HepG2 (cell line): ENCODE data around the gene COL9A3. TPM values are rescaled to one million over a fixed set of nuclear protein-coding genes. Genes with fewer than 3 reads are reported as not detected.

Experiments
- ATF7-NPFF ChIP-seq: sonication (generic); formaldehyde crosslinking; IDR thresholded peaks from 2 replicates; pipeline ENCODE4 v1.8.1; 2023; ENCODE audit warnings: mild to moderate bottlenecking, low read depth, missing genetic modification reagents, moderate library complexity
- ELF1 ChIP-seq: sonication (generic); formaldehyde crosslinking; IDR thresholded peaks from 2 replicates; pipeline ENCODE4 v1.4.0; 2020; ENCODE audit warnings: missing genetic modification reagents
- EP300 ChIP-seq, 3 experiments: sonication (generic) in 1 of 3; formaldehyde crosslinking in 1 of 3; IDR thresholded peaks; 2 replicates each; pipeline versions ENCODE4 v1.5.1 to v1.6.1; 2011 to 2020; ENCODE audit warnings: low read depth in 2 of 3, low read length in 2 of 3, borderline replicate concordance in 1 of 3, improper control_type of control experiment in 1 of 3, mild to moderate bottlenecking in 1 of 3, missing genetic modification reagents in 1 of 3, moderate library complexity in 1 of 3
- GATA4 ChIP-seq: sonication (generic); IDR thresholded peaks from 2 replicates; pipeline ENCODE4 v1.6.1; 2016; ENCODE audit warnings: antibody characterized with exemption, low read depth, borderline replicate concordance
- MLLT10 ChIP-seq: sonication (generic); formaldehyde crosslinking; IDR thresholded peaks from 2 replicates; pipeline ENCODE4 v1.4.0; 2020; ENCODE audit warnings: missing genetic modification reagents
- NFRKB ChIP-seq: fragments of 450-650 bp; IDR thresholded peaks from 2 replicates; pipeline ENCODE4 v1.6.1; 2017
- PAX8 ChIP-seq: sonication (generic); formaldehyde crosslinking; IDR thresholded peaks from 2 replicates; pipeline ENCODE4 v1.8.0; 2022; ENCODE audit warnings: mild to moderate bottlenecking, missing genetic modification reagents, borderline replicate concordance
- ZC3H4 ChIP-seq: sonication (generic); formaldehyde crosslinking; IDR thresholded peaks from 2 replicates; pipeline ENCODE4 v1.4.0; 2020; ENCODE audit warnings: missing genetic modification reagents, borderline replicate concordance
- ZEB1 ChIP-seq: IDR thresholded peaks from 2 replicates; pipeline ENCODE4 v1.6.1; 2012; ENCODE audit warnings: mild to moderate bottlenecking, low read depth, inconsistent platforms; ENCODE audit not compliant: insufficient replicate concordance
- ZFP1 ChIP-seq: IDR thresholded peaks from 2 replicates; pipeline ENCODE4 v1.6.1; 2016
- ZFP41 ChIP-seq: sonication (generic); formaldehyde crosslinking; IDR thresholded peaks from 2 replicates; pipeline ENCODE4 v1.4.0; 2020; ENCODE audit warnings: mild to moderate bottlenecking, missing genetic modification reagents, borderline replicate concordance
- ZNF264 ChIP-seq: sonication (generic); formaldehyde crosslinking; IDR thresholded peaks from 2 replicates; pipeline ENCODE4 v1.4.0; 2020; ENCODE audit warnings: missing genetic modification reagents
- ZNF530 ChIP-seq: sonication (generic); formaldehyde crosslinking; IDR thresholded peaks from 2 replicates; pipeline ENCODE4 v1.5.0; 2020; ENCODE audit warnings: low read depth, mild to moderate bottlenecking, missing genetic modification reagents
- ZNF792 ChIP-seq: IDR thresholded peaks from 2 replicates; pipeline ENCODE4 v1.6.1; 2016
- polyA plus RNA-seq, 8 experiments: library from polyadenylated mRNA; depleted of rRNA in 3 of 8; stranded (reverse) in 7 of 8; unstranded in 1 of 8; fragments of >200 nt; fragmentation: Illumina TruSeq in 4 of 8; extraction: Trizol in 4 of 8; gene quantifications; 2 replicates each; pipeline versions ENCODE4 v1.2.1 to v1.2.3, GENCODE V29; 2011 to 2016; ENCODE audit warnings: low read depth in 4 of 8, missing spikeins in 1 of 8, mixed read lengths in 1 of 8; ENCODE audit not compliant: insufficient read depth in 1 of 8
- total RNA-seq, 5 experiments: library from RNA; depleted of rRNA; stranded (reverse); fragments of >200 nt; fragmentation: Illumina TruSeq; extraction: Trizol; gene quantifications; 2 replicates each; pipeline ENCODE4 v1.2.3, GENCODE V29; 2016; ENCODE audit warnings: low read depth in 1 of 5
- TF ChIP-seq, protein P1 (sequence below): sonication (generic); formaldehyde crosslinking; IDR thresholded peaks from 2 replicates; pipeline ENCODE4 v1.5.1; 2020; ENCODE audit warnings: missing genetic modification reagents, mild to moderate bottlenecking, borderline replicate concordance
- TF ChIP-seq, protein P2 (sequence below): sonication (generic); formaldehyde crosslinking; conservative IDR thresholded peaks from 2 replicates; pipeline ENCODE4 v1.4.0; 2020; ENCODE audit warnings: missing genetic modification reagents
- TF ChIP-seq, protein P3 (sequence below): sonication (generic); formaldehyde crosslinking; conservative IDR thresholded peaks from 2 replicates; pipeline ENCODE4 v1.4.0; 2020; ENCODE audit warnings: missing genetic modification reagents
- TF ChIP-seq, protein P4 (sequence below): sonication (generic); formaldehyde crosslinking; IDR thresholded peaks from 2 replicates; pipeline ENCODE4 v1.8.1; 2023; ENCODE audit warnings: mild to moderate bottlenecking, moderate library complexity, missing genetic modification reagents
- TF ChIP-seq, protein P5 (sequence below): sonication (generic); formaldehyde crosslinking; IDR thresholded peaks from 2 replicates; pipeline ENCODE4 v1.5.1; 2020; ENCODE audit warnings: missing genetic modification reagents, mild to moderate bottlenecking, borderline replicate concordance

Gene COL9A3
- total and polyA plus RNA-seq, 2 of the 13 experiments (the other 11 are each of a cell fraction or from before 2014, with no cell fraction given), result 155 to 204 TPM

DNA sequence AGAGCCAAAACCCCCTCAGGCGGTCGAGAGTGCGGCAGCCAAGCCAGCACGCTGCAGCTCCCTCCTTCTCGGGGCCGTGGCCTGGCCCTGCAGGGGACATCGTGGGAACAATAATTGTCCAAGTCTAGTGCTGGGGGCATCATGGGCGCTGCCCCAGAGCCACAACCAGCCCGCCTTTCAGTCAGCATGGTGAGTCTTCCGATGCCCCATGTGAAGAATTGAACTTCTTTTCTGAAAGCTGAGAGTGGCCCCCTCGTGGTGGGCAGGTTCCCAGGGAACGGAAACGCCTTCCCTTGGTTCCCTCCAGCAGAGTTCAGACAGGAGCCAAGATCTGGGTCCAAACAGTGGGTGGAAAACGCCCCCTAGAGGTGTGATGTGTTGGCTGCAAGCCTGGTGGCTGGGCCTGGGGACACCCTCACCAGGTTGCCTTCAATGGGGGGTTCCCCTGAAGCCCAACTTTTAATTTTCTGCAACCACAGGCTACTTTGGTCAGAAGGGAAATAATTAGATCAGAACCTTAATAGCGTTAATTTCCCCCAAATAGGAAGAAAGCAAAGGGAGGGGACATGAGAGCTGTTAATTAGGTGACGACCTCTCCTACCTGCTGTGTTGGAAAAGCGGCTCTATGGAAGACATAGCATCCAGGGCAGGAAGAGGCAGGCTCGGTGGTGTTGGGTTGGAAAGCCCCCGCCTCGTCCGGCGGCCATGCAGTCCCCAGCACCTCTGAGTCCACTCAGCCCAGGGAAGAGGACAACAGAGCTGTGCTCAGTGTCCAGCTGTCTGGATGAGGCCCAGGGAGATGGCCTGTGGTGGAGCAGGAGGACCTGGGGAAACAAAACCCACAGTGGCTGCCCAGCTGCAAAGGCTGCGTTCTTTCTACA lies 25.3 kb upstream of the COL9A3 start (continued):
- TF ChIP-seq, protein P1, sequence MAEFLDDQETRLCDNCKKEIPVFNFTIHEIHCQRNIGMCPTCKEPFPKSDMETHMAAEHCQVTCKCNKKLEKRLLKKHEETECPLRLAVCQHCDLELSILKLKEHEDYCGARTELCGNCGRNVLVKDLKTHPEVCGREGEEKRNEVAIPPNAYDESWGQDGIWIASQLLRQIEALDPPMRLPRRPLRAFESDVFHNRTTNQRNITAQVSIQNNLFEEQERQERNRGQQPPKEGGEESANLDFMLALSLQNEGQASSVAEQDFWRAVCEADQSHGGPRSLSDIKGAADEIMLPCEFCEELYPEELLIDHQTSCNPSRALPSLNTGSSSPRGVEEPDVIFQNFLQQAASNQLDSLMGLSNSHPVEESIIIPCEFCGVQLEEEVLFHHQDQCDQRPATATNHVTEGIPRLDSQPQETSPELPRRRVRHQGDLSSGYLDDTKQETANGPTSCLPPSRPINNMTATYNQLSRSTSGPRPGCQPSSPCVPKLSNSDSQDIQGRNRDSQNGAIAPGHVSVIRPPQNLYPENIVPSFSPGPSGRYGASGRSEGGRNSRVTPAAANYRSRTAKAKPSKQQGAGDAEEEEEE (CRISPR knock-in tag), result peak; percentile 34; the same call in 1 of the 2 replicates
- 0 out of 2 replicates have a peak, but pooled peaks have one; percentile 18 for TF ChIP-seq ATF7-NPFF
- TF ChIP-seq ZFP1 (CRISPR knock-in tag), result 0 out of 2 replicates have a peak, but pooled peaks have one; percentile 71
- TF ChIP-seq, protein P2, sequence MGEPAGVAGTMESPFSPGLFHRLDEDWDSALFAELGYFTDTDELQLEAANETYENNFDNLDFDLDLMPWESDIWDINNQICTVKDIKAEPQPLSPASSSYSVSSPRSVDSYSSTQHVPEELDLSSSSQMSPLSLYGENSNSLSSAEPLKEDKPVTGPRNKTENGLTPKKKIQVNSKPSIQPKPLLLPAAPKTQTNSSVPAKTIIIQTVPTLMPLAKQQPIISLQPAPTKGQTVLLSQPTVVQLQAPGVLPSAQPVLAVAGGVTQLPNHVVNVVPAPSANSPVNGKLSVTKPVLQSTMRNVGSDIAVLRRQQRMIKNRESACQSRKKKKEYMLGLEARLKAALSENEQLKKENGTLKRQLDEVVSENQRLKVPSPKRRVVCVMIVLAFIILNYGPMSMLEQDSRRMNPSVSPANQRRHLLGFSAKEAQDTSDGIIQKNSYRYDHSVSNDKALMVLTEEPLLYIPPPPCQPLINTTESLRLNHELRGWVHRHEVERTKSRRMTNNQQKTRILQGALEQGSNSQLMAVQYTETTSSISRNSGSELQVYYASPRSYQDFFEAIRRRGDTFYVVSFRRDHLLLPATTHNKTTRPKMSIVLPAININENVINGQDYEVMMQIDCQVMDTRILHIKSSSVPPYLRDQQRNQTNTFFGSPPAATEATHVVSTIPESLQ (CRISPR knock-in tag), result peak; percentile 68; the same call in 1 of the 2 replicates
- no peak for TF ChIP-seq MLLT10
- TF ChIP-seq, protein P3, sequence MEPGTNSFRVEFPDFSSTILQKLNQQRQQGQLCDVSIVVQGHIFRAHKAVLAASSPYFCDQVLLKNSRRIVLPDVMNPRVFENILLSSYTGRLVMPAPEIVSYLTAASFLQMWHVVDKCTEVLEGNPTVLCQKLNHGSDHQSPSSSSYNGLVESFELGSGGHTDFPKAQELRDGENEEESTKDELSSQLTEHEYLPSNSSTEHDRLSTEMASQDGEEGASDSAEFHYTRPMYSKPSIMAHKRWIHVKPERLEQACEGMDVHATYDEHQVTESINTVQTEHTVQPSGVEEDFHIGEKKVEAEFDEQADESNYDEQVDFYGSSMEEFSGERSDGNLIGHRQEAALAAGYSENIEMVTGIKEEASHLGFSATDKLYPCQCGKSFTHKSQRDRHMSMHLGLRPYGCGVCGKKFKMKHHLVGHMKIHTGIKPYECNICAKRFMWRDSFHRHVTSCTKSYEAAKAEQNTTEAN, result peak; percentile 46; the same call in 1 of the 2 replicates
- no peak for TF ChIP-seq EP300 (IDR thresholded peaks at IDR 0.05; ENCODE audit: low read depth in 2 of 2, low read length in 2 of 2)
- no peak for TF ChIP-seq EP300 (CRISPR knock-in tag; IDR thresholded peaks at IDR 0.05; ENCODE audit: borderline replicate concordance)
- TF ChIP-seq NFRKB, result no peak
- TF ChIP-seq GATA4, result 0 out of 2 replicates have a peak, but pooled peaks have one; percentile 21
- peak; percentile 80 for TF ChIP-seq ELF1 (CRISPR knock-in tag)
- TF ChIP-seq ZNF264, result no peak; the same call in 1 of the 2 replicates
- no peak for TF ChIP-seq ZFP41 (CRISPR knock-in tag)
- no peak for TF ChIP-seq ZC3H4 (CRISPR knock-in tag)
- no peak for TF ChIP-seq ZNF530 (CRISPR knock-in tag)
- TF ChIP-seq PAX8 (CRISPR knock-in tag), result no peak
- peak; percentile 65; the same call in 1 of the 2 replicates for TF ChIP-seq ZNF792 (CRISPR knock-in tag)
- TF ChIP-seq, protein P4, sequence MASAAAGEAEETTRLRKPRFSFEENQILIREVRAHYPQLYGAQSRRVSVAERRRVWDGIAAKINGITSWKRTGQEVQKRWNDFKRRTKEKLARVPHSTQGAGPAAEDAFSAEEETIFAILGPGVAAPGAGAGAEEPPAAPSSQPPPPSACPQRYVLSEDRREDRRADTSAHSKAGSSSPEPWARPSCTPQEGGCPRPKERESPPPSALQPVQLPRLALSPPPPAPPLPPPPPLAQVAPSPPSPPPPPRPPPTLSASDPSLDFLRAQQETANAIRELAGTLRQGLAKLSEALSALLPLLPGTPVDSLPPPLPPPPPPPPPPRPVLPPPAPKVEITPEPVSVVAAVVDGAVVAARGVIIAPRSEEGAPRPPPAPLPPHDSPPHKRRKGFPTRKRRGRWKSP (CRISPR knock-in tag), result no peak
- TF ChIP-seq, protein P5, sequence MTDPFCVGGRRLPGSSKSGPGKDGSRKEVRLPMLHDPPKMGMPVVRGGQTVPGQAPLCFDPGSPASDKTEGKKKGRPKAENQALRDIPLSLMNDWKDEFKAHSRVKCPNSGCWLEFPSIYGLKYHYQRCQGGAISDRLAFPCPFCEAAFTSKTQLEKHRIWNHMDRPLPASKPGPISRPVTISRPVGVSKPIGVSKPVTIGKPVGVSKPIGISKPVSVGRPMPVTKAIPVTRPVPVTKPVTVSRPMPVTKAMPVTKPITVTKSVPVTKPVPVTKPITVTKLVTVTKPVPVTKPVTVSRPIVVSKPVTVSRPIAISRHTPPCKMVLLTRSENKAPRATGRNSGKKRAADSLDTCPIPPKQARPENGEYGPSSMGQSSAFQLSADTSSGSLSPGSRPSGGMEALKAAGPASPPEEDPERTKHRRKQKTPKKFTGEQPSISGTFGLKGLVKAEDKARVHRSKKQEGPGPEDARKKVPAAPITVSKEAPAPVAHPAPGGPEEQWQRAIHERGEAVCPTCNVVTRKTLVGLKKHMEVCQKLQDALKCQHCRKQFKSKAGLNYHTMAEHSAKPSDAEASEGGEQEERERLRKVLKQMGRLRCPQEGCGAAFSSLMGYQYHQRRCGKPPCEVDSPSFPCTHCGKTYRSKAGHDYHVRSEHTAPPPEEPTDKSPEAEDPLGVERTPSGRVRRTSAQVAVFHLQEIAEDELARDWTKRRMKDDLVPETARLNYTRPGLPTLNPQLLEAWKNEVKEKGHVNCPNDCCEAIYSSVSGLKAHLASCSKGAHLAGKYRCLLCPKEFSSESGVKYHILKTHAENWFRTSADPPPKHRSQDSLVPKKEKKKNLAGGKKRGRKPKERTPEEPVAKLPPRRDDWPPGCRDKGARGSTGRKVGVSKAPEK (CRISPR knock-in tag), result peak; percentile 86; the same call in 1 of the 2 replicates
- no peak for TF ChIP-seq ZEB1
